Non-pigmented ciliary epithelial cell (primary cell): ENCODE results near the gene AVPI1.
"Not testable (repeated sequence)": the region's sequence is repeated elsewhere in the genome, so short reads cannot be mapped to it uniquely, and the experiment has no call there.

Experiments used
- DNase-seq: peaks from one replicate; pipeline ENCODE4 v3.0.0-alpha.2; 2010; ENCODE audit warnings: low read depth

The AVPI1 gene

GRCh38 chr10:97711640-97712572, 24.9 kb upstream of the AVPI1 start:
- DNase-seq: no peak

DNA sequence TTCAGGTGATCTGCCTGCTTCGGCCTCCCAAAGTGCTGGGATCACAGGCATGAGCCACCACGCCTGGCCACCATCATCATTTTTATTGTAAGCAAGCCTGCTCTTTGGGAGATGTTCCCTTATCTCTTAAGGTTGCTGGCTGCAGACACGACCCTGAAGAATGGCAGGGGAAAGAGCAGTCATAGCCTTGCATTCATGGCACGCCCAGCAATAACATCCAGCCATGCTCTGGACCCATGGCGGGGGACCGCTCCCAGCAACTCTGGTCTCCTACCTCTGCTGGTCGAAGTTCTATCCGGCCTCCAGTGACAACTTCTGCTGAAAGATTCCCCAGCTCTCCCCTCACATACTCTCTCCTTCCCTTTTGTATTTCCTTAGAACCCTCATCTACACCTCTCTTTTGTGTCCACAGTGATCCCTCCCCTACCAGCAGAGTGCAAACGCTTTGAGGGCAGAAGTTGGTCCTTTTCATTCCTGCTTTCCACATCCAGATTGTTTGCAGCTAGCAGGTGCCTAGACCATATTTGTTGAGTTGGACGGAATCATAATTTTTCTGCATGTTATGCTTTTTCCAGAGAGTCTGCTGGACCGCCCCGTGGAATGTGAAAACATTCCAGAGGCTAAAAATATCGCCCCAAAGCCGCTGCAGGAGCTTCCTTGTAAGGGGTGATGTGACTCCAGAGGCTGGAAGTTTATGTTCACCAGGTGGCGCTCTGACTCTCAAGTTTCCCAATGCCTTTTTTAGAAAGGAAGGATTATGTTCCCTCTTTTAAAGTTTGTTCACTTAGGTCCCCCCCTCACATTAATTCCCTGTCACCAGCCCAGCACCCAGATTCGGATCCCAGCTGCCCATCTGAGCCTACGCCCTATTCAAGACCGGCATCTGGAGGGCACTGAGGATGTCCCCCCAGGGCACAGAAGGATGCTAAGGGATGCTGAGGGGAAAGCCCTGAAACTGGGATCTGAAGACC, 22.2 kb upstream of the AVPI1 start:
- DNase-seq: no peak

DNA sequence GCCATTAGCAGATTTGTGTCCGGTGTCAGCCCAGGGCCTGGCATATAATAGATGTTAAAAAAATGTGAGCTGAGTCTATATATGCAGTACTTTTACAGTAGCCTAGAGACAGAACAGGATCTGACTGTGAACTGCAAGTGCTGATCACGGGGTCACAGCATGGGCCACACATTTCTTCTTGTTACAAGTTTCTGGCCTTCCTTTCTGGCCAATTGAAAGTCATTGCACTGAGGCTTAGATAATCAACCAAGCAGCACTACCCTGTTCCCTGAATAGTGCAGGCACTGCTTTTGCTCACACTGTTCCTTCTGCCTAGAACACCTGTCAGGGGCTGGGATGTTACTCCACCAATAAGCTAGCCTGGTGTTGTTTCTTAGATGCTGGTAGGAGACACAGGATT, 21.1 kb upstream of the AVPI1 start:
- no peak for DNase-seq

DNA sequence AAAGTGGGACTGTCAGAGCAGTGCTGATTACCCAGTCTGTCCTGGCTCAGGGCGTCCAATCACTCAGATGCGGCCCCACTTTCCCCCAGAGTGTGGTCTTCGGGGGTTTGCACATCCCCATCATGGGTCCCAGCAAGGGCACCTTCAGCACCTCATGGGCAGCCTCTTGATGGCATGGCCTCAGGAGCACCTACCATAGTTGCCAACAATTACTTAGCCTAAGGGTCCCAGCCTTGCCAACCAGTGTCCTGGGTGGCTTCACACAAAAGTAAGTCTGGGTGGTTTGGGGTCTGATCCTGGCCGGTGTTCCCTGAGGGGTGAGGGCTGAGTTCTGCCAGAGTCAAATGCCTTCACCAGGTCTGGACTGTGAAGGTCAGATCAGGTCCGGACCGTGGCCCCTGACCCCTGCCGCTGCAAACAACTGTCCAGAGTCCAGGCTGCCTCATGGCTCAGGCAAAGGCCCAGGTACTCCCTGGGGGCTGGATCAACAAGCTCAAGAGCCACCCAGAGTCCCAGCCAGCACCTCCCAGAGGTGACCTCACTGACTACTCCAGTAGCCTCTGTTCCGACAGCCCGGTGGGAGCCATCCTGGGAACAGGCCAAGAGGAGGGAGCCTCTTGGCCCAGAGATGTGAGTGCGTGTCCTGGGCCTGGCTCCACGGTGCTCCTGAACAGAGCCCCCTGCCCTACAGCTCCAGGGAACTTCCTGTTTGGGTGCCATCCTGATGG, 20.3 kb upstream of the AVPI1 start:
- DNase-seq: no peak

- no peak for DNase-seq
These were observed 18.1 kb upstream of the AVPI1 start for GRCh38 chr10:97705006-97705670.

GRCh38 chr10:97704341-97704740, 17.3 kb upstream of the AVPI1 start:
- no peak for DNase-seq

GRCh38 chr10:97703398-97704067, 16.5 kb upstream of the AVPI1 start:
- DNase-seq: no peak

GRCh38 chr10:97701438-97702069, 14.5 kb upstream of the AVPI1 start:
- DNase-seq: no peak

DNA sequence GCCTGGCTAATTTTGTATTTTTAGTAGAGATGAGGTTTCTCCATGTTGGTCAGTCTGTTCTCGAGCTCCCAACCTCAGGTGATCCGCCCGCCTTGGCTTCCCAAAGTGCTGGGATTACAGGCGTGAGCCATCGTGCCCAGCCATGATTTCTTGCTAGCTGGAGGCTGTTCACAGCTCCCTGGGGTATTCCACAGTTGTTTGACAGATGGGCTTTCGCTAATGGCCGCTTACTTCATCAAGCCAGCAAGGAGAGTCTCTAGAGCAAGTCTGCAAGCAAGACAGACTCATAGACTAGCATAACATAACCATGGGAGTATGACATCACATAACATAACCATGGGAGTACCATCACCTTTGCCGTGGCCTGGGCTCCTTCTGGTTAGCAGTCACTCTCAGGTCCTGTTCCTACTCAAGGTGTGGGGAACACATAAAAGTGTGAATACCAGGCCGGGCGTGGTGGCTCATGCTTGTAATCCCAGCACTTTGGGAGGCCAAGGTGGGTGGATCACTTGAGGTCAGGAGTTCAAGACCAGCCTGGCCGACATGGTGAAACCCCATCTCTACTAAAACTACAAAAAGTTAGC, 11.1 kb upstream of the AVPI1 start:
- not testable (repeated sequence) for DNase-seq

GRCh38 chr10:97690133-97690532, 3.1 kb upstream of the AVPI1 start:
- no peak for DNase-seq

GRCh38 chr10:97689559-97690020, 2.5 kb upstream of the AVPI1 start:
- peak; percentile 93 for DNase-seq

- no peak for DNase-seq
These were observed 1.0 kb upstream of the AVPI1 start for GRCh38 chr10:97687785-97688781.

DNA sequence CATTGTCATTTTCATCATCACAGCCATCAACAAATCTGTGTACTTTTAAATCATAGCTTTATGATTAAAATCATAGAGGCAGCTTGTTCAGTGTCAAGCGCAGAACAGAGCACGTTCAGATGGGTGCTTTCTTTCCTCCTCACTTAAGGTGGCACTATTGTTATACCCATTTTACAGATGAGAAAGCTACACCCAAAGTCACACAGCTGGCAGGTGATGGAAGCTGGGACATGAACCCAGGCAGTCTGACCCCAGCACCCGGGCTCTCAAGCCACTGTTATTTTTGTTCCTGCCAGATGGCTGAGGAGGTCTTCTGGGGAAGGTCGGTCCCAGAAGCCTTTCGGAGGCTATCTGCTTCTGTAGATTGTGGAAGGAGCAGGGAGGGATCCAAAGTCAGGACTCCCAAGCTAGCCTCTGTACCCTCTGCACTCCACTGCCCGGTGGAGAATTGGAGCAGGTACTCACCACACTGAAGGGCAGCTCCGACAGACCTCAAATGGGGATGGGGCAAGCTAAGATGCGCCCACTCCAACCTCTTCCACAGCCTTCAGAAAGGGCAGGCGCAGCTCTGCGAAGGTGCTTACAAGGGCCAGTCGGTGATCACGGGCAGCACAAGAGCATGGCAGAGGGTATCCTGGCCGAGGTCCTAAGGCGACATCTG, 610 bp downstream of the AVPI1 start:
- DNase-seq: no peak

DNA sequence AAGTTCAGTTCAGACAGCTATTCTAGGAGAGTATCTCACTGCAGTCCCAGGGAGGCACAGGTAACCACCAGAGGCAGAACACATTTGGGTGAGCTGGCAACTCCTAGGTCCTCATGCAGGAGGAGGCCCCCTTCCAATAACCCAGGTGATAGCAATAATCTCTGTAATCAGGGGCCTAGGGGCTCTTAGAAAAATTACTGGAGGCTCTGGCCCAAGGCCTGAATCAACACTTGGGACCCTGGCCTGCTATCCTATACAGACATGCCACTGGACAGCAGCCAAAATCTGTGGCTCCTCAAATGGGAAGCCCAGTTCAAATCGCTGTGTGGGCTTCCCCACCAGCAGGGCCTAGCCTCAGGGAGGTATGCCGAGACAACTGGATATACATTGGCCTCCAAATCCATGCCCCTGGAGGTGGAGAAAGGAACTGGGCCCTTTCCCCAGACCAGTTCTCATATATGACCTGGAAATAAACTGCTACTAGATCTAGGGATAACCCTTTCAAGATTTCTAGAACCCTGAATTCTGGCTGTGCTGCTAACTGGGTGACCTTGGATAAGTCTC, 1.6 kb downstream of the AVPI1 start:
- no peak for DNase-seq

- DNase-seq: no peak
These were observed 2.1 kb downstream of the AVPI1 start for GRCh38 chr10:97684866-97685394.

DNA sequence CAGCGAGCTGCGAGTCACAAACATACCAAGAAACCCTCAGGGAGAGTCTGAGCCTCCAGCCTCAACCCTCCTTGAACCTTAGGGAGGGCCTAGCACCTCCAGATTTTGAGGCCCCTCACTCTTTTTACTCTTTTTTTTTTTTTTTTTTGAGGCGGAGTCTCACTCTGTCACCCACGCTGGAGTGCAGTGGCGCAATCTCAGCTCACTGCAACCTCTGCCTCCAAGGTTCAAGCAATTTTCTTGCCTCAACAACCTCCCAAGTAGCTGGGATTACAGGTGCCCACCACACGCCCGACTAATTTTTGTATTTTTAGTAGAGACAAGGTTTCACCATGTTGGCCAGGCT, 2.7 kb downstream of the AVPI1 start:
- not testable (repeated sequence) for DNase-seq

DNA sequence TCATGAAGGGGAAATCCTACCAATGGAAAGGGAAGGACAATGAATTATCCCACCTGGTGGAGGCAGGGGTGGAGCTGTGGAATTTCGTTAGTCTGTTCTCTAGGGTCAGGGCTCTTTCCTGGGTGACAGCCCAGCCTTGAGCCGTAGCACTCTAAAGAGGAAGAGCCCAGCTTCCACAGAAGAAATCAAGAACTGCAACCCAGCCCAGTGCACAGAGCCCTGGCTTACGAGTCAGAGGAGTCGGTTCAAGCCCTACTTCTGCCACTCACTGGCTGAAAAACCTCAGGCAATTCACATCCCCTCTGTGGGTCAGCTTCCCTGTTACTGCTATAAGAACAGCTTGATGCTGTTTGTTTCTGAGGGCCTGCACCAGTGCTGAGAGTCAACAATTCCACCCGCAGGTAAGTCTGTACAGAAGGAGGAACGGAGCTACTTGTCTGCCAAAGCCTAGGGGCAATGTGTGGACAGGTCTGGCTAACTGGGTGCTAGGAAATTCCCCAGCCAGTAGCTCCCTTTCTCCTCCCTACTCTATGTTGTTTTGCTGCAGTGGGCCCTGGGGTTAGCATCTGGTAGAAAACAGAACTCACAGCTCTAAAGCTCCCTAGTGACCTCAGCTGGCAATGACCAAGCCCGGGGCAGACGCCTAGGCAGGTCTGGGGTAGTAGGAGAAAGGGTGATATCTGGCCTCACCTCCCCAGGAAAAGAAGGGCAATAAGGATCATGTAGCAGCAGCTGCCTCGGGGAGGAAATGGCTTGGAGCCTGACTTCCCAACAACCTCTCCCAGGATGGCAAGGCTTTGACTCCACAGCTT, 3.3 kb downstream of the AVPI1 start:
- DNase-seq: no peak
